Measurements from ENCODE around the gene GPRC5D.

GRCh38 chr12:12908252-12908651 lies 43.7 kb downstream of the GPRC5D start:
- TF ChIP-seq POLR2A (IDR thresholded peaks at IDR 0.05), result no peak
- no peak for TF ChIP-seq CTCF (IDR thresholded peaks at IDR 0.05)

All from testis (tissue), 2 donors.